DND-41 (cell line): ENCODE measurements around the gene IPO7.

ENCODE experiments used
- EZH2 ChIP-seq: IDR thresholded peaks from 3 replicates; pipeline ENCODE4 v1.6.1; 2012; ENCODE audit warnings: borderline replicate concordance, low read depth, mild to moderate bottlenecking, moderate library complexity, low read length, inconsistent platforms; ENCODE audit not compliant: severe bottlenecking
- TF ChIP-seq, protein P1 (sequence below): IDR thresholded peaks from 2 replicates; pipeline ENCODE4 v1.5.1; 2012; ENCODE audit warnings: borderline replicate concordance, low read length, moderate library complexity, mild to moderate bottlenecking; ENCODE audit not compliant: poor library complexity, severe bottlenecking; ENCODE audit errors: extremely low read depth

DNA sequence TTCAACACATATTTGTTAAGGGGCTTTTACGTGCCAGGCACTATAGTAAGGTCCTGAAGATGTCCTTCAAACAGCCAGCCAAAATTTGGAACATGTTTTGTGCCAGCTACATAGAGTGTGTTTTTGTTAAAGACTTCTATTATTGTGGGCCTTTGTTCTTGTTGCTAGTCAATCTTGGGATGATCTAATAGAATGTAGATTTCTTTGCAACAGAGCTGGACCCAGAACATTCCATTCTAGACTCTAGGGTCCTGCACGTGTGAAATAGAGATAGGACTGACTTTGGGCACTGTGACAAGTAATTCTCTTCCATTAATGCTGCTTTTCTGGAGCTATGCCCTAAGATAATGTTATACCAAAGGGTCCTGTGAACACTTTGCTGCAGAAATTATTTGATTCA lies 16.9 kb upstream of the IPO7 start:
- TF ChIP-seq, protein P1, sequence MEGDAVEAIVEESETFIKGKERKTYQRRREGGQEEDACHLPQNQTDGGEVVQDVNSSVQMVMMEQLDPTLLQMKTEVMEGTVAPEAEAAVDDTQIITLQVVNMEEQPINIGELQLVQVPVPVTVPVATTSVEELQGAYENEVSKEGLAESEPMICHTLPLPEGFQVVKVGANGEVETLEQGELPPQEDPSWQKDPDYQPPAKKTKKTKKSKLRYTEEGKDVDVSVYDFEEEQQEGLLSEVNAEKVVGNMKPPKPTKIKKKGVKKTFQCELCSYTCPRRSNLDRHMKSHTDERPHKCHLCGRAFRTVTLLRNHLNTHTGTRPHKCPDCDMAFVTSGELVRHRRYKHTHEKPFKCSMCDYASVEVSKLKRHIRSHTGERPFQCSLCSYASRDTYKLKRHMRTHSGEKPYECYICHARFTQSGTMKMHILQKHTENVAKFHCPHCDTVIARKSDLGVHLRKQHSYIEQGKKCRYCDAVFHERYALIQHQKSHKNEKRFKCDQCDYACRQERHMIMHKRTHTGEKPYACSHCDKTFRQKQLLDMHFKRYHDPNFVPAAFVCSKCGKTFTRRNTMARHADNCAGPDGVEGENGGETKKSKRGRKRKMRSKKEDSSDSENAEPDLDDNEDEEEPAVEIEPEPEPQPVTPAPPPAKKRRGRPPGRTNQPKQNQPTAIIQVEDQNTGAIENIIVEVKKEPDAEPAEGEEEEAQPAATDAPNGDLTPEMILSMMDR, result no peak
- TF ChIP-seq EZH2, result no peak
